WTC11 (cell line): Measurements from ENCODE around the gene GPC6. TPM values are rescaled to one million over a fixed set of nuclear protein-coding genes. Genes with fewer than 3 reads are reported as not detected.

Experiments used
- ATAC-seq: fragments of 200-7000 bp; cut with Tn5 transposase; 2 replicates; pipeline ENCODE4 v1.10.0; 2021; ENCODE audit warnings: mild to moderate bottlenecking, moderate library complexity
- CTCF ChIA-PET: fragments of 300-600 bp; sonication (Branson Sonifier 250); formaldehyde crosslinking; loops from one replicate; lab custom pipeline; 2021; ENCODE audit warnings: antibody characterized with exemption; lab: Charles Lee
- POLR2A ChIA-PET: fragments of 350-600 bp; sonication (Branson Sonifier 250); formaldehyde crosslinking; loops from one replicate; lab custom pipeline; 2021; ENCODE audit warnings: antibody characterized with exemption; lab: Charles Lee
- DNase-seq: peaks from one replicate; pipeline ENCODE4 v3.0.0; 2021; ENCODE audit warnings: low spot score
- H3K27ac Mint-ChIP-seq: 2 replicates; pipeline ENCODE4 v1.8.0; 2021; ENCODE audit warnings: mixed read lengths
- H3K27me3 Mint-ChIP-seq: 2 replicates; pipeline ENCODE4 v1.8.0; 2021; ENCODE audit warnings: low read depth, mild to moderate bottlenecking, moderate library complexity, mixed read lengths
- H3K36me3 Mint-ChIP-seq: 2 replicates; pipeline ENCODE4 v1.8.0; 2021; ENCODE audit warnings: mixed read lengths
- H3K4me1 Mint-ChIP-seq: 2 replicates; pipeline ENCODE4 v1.8.0; 2022; ENCODE audit warnings: mixed read lengths
- H3K4me3 Mint-ChIP-seq: 2 replicates; pipeline ENCODE4 v1.8.0; 2021; ENCODE audit warnings: mild to moderate bottlenecking, moderate library complexity, mixed read lengths
- H3K9me3 Mint-ChIP-seq: 2 replicates; pipeline ENCODE4 v1.8.0; 2021; ENCODE audit warnings: mixed read lengths
- AR ChIP-seq: fragments of 250-450 bp; sonication (Bioruptor Pico); IDR thresholded peaks from 2 replicates; pipeline ENCODE4 v1.9.0; 2021; ENCODE audit warnings: mild to moderate bottlenecking
- ATF3 ChIP-seq: sonication (generic); formaldehyde crosslinking; conservative IDR thresholded peaks from 2 replicates; pipeline ENCODE4 v1.8.1; 2022; ENCODE audit warnings: mild to moderate bottlenecking, missing genetic modification reagents
- ETV6 ChIP-seq: sonication (generic); formaldehyde crosslinking; IDR thresholded peaks from 2 replicates; pipeline ENCODE4 v1.8.1; 2022; ENCODE audit warnings: mild to moderate bottlenecking, missing genetic modification reagents
- FOXK1 ChIP-seq: sonication (generic); formaldehyde crosslinking; IDR thresholded peaks from 2 replicates; pipeline ENCODE4 v1.8.0; 2022; ENCODE audit warnings: mild to moderate bottlenecking, moderate library complexity, missing genetic modification reagents
- FOXP1 ChIP-seq: sonication (generic); formaldehyde crosslinking; IDR thresholded peaks from 2 replicates; pipeline ENCODE4 v1.8.0; 2022; ENCODE audit warnings: missing genetic modification reagents, mild to moderate bottlenecking, moderate library complexity, borderline replicate concordance
- GRHL2 ChIP-seq: fragments of 250-450 bp; sonication (Bioruptor Pico); IDR thresholded peaks from 2 replicates; pipeline ENCODE4 v1.8.0; 2022; ENCODE audit warnings: mild to moderate bottlenecking, moderate library complexity; ENCODE audit not compliant: insufficient replicate concordance, severe bottlenecking
- GTF2I ChIP-seq: fragments of 250-450 bp; sonication (Bioruptor Pico); conservative IDR thresholded peaks from 2 replicates; pipeline ENCODE4 v1.4.0; 2021; ENCODE audit warnings: mild to moderate bottlenecking
- HMGA2 ChIP-seq: fragments of 250-450 bp; sonication (Bioruptor Pico); IDR thresholded peaks from 2 replicates; pipeline ENCODE4 v1.4.0; 2021; ENCODE audit warnings: mild to moderate bottlenecking, moderate library complexity
- JAZF1 ChIP-seq: fragments of 250-450 bp; sonication (Bioruptor Pico); IDR thresholded peaks from 2 replicates; pipeline ENCODE4 v1.9.0; 2021; ENCODE audit warnings: moderate library complexity, mild to moderate bottlenecking, inconsistent platforms
- JUN ChIP-seq: sonication (generic); formaldehyde crosslinking; IDR thresholded peaks from 2 replicates; pipeline ENCODE4 v1.8.0; 2023; ENCODE audit warnings: mild to moderate bottlenecking, missing genetic modification reagents
- NFYB ChIP-seq: sonication (generic); formaldehyde crosslinking; conservative IDR thresholded peaks from 2 replicates; pipeline ENCODE4 v1.8.0; 2022; ENCODE audit warnings: low read depth, missing genetic modification reagents
- OVOL2 ChIP-seq: fragments of 250-450 bp; sonication (Bioruptor Pico); IDR thresholded peaks from 2 replicates; pipeline ENCODE4 v1.9.0; 2021; ENCODE audit warnings: mild to moderate bottlenecking, borderline replicate concordance
- PRRX2 ChIP-seq: fragments of 250-450 bp; sonication (Bioruptor Pico); IDR thresholded peaks from 2 replicates; pipeline ENCODE4 v1.8.0; 2021; ENCODE audit warnings: mild to moderate bottlenecking
- RELA ChIP-seq: sonication (generic); formaldehyde crosslinking; IDR thresholded peaks from 2 replicates; pipeline ENCODE4 v1.8.1; 2022; ENCODE audit warnings: missing genetic modification reagents, mild to moderate bottlenecking, borderline replicate concordance
- SMAD3 ChIP-seq: sonication (generic); formaldehyde crosslinking; IDR thresholded peaks from 2 replicates; pipeline ENCODE4 v1.8.0; 2022; ENCODE audit warnings: missing genetic modification reagents, mild to moderate bottlenecking, borderline replicate concordance
- SP1 ChIP-seq: sonication (generic); formaldehyde crosslinking; conservative IDR thresholded peaks from 2 replicates; pipeline ENCODE4 v1.8.1; 2022; ENCODE audit warnings: missing genetic modification reagents
- TEAD1 ChIP-seq: sonication (generic); formaldehyde crosslinking; IDR thresholded peaks from 2 replicates; pipeline ENCODE4 v1.8.0; 2022; ENCODE audit warnings: mild to moderate bottlenecking, missing genetic modification reagents
- ZNF121 ChIP-seq: sonication (generic); formaldehyde crosslinking; IDR thresholded peaks from 2 replicates; pipeline ENCODE4 v1.8.0; 2023; ENCODE audit warnings: missing genetic modification reagents
- ZNF396 ChIP-seq: fragments of 250-450 bp; sonication (Bioruptor Pico); IDR thresholded peaks from 2 replicates; pipeline ENCODE4 v1.8.0; 2021; ENCODE audit warnings: mild to moderate bottlenecking, moderate library complexity, borderline replicate concordance
- ZNF416 ChIP-seq: fragments of 250-450 bp; sonication (Bioruptor Pico); IDR thresholded peaks from 2 replicates; pipeline ENCODE4 v1.9.0; 2021; ENCODE audit warnings: mild to moderate bottlenecking, inconsistent platforms
- ZNF423 ChIP-seq: fragments of 250-450 bp; sonication (Bioruptor Pico); IDR thresholded peaks from 2 replicates; pipeline ENCODE4 v2.1.2; 2022; ENCODE audit warnings: mild to moderate bottlenecking, moderate library complexity
- ZNF425 ChIP-seq: fragments of 250-450 bp; sonication (Bioruptor Pico); conservative IDR thresholded peaks from 2 replicates; pipeline ENCODE4 v1.9.0; 2021; ENCODE audit warnings: mild to moderate bottlenecking
- ZNF671 ChIP-seq: fragments of 250-450 bp; sonication (Bioruptor Pico); IDR thresholded peaks from 2 replicates; pipeline ENCODE4 v1.8.0; 2021; ENCODE audit warnings: mild to moderate bottlenecking
- total RNA-seq: library from RNA; stranded (reverse); gene quantifications from 3 replicates; pipeline ENCODE4 v1.2.3, GENCODE V29; 2021
- TF ChIP-seq, protein P1 (sequence below): sonication (generic); formaldehyde crosslinking; IDR thresholded peaks from 2 replicates; pipeline ENCODE4 v1.8.1; 2022; ENCODE audit warnings: low read depth, mild to moderate bottlenecking, moderate library complexity, missing genetic modification reagents, borderline replicate concordance
- TF ChIP-seq, protein P2 (sequence below): sonication (generic); formaldehyde crosslinking; IDR thresholded peaks from 2 replicates; pipeline ENCODE4 v1.8.0; 2022; ENCODE audit warnings: mild to moderate bottlenecking, missing genetic modification reagents
- TF ChIP-seq, protein P3 (sequence below): sonication (generic); formaldehyde crosslinking; IDR thresholded peaks from 2 replicates; pipeline ENCODE4 v1.8.1; 2023; ENCODE audit warnings: mild to moderate bottlenecking, missing genetic modification reagents
- TF ChIP-seq, protein P4 (sequence below): sonication (generic); formaldehyde crosslinking; IDR thresholded peaks from 2 replicates; pipeline ENCODE4 v1.8.1; 2023; ENCODE audit warnings: mild to moderate bottlenecking, missing genetic modification reagents, moderate library complexity

GPC6 gene
- total RNA-seq, 1 experiment from 2014 or later: 19.5 TPM

GRCh38 chr13:93378184-93378583 lies 151.6 kb downstream of the GPC6 start:
- Mint-ChIP-seq H3K9me3 (no peaks in the 10 kb centered on the region), H3K4me1 (peaks cover 6% of the 10 kb centered on the region; the same call in 1 of the 2 replicates), H3K36me3 (no peaks in the 10 kb centered on the region), H3K4me3 (no peak overlapping the region)
- no peak for ATAC-seq
- ChIA-PET POLR2A (no interaction called here), CTCF (no interaction called here)
- no peak for TF ChIP-seq FOXK1 (CRISPR knock-in tag)
- no peak for TF ChIP-seq JAZF1 (CRISPR knock-in tag)
- TF ChIP-seq ETV6 (CRISPR knock-in tag): no peak
- no peak for TF ChIP-seq ATF3
- TF ChIP-seq, protein P1, sequence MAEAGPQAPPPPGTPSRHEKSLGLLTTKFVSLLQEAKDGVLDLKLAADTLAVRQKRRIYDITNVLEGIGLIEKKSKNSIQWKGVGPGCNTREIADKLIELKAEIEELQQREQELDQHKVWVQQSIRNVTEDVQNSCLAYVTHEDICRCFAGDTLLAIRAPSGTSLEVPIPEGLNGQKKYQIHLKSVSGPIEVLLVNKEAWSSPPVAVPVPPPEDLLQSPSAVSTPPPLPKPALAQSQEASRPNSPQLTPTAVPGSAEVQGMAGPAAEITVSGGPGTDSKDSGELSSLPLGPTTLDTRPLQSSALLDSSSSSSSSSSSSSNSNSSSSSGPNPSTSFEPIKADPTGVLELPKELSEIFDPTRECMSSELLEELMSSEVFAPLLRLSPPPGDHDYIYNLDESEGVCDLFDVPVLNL: no peak
- no peak for TF ChIP-seq GTF2I (CRISPR knock-in tag)
- TF ChIP-seq, protein P2, sequence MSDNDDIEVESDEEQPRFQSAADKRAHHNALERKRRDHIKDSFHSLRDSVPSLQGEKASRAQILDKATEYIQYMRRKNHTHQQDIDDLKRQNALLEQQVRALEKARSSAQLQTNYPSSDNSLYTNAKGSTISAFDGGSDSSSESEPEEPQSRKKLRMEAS (CRISPR knock-in tag): no peak
- no peak for TF ChIP-seq SMAD3 (CRISPR knock-in tag)
- no peak for TF ChIP-seq NFYB (CRISPR knock-in tag)
- TF ChIP-seq ZNF396: no peak
- TF ChIP-seq SP1 (CRISPR knock-in tag): no peak
- TF ChIP-seq, protein P3, sequence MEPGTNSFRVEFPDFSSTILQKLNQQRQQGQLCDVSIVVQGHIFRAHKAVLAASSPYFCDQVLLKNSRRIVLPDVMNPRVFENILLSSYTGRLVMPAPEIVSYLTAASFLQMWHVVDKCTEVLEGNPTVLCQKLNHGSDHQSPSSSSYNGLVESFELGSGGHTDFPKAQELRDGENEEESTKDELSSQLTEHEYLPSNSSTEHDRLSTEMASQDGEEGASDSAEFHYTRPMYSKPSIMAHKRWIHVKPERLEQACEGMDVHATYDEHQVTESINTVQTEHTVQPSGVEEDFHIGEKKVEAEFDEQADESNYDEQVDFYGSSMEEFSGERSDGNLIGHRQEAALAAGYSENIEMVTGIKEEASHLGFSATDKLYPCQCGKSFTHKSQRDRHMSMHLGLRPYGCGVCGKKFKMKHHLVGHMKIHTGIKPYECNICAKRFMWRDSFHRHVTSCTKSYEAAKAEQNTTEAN: no peak
- TF ChIP-seq JUN (CRISPR knock-in tag): no peak
- no peak for TF ChIP-seq RELA (CRISPR knock-in tag)
- no peak for TF ChIP-seq TEAD1
- TF ChIP-seq PRRX2 (CRISPR knock-in tag): no peak
- TF ChIP-seq, protein P4, sequence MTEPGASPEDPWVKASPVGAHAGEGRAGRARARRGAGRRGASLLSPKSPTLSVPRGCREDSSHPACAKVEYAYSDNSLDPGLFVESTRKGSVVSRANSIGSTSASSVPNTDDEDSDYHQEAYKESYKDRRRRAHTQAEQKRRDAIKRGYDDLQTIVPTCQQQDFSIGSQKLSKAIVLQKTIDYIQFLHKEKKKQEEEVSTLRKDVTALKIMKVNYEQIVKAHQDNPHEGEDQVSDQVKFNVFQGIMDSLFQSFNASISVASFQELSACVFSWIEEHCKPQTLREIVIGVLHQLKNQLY (CRISPR knock-in tag): no peak
- no peak for TF ChIP-seq OVOL2
- TF ChIP-seq ZNF423: no peak
- TF ChIP-seq HMGA2: no peak
- TF ChIP-seq, all 79 proteins: peak for 0
- DNase-seq: no peak
- Mint-ChIP-seq H3K27ac (no peak overlapping the region; the same call in 1 of the 2 replicates), H3K27me3 (no peaks in the 10 kb centered on the region)

DNA sequence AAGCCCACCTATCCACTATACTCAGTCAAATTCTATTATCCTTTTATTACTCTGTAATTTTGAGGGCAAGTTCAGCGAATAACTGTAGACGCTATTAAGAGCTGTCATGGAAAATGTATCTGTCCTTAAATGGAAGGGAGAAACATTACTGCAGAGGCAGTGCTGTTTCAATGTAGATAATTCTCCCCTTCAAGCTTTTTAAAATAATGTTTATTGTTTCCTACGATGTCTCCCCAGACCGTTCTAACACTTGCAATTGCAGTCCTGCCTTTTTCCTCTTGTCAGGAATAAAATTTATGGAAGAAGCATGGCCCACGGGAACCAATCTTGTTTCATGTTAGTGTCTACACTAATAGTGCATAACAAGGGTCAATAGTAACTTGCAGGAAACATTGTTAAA lies 159.5 kb downstream of the GPC6 start:
- no peak for ATAC-seq
- no peak overlapping the region for H3K27ac Mint-ChIP-seq
- H3K36me3 Mint-ChIP-seq: no peaks in the 10 kb centered on the region
- H3K4me3 Mint-ChIP-seq: no peak overlapping the region
- H3K27me3 Mint-ChIP-seq: no peaks in the 10 kb centered on the region
- POLR2A ChIA-PET: interaction anchor here (0.7 kb wide), 1 partner anchor 296 kb away, joined by 4 read pairs; no protein-coding TSS in a partner anchor
- DNase-seq: no peak
- CTCF ChIA-PET: interaction anchor here (0.7 kb wide), 1 partner anchor 14 kb away, joined by 5 read pairs; no protein-coding TSS in a partner anchor
- H3K9me3 Mint-ChIP-seq: no peaks in the 10 kb centered on the region
- H3K4me1 Mint-ChIP-seq: peaks cover 13% of the 10 kb centered on the region
- TF ChIP-seq TEAD1: no peak
- TF ChIP-seq FOXP1 (CRISPR knock-in tag): no peak
- TF ChIP-seq, protein P3: no peak
- no peak for TF ChIP-seq ATF3
- TF ChIP-seq ZNF425 (CRISPR knock-in tag): no peak
- no peak for TF ChIP-seq ZNF416 (CRISPR knock-in tag)
- TF ChIP-seq HMGA2: no peak
- TF ChIP-seq GRHL2 (CRISPR knock-in tag): no peak
- no peak for TF ChIP-seq ZNF121 (CRISPR knock-in tag)
- no peak for TF ChIP-seq SP1 (CRISPR knock-in tag)
- TF ChIP-seq AR (CRISPR knock-in tag): no peak
- TF ChIP-seq ZNF671 (CRISPR knock-in tag): no peak
- no peak for TF ChIP-seq ZNF423
